Adipose tissue (tissue), 3 donors: ENCODE data around the gene PIK3C2B. TPM values are rescaled to one million over a fixed set of nuclear protein-coding genes. Genes with fewer than 3 reads are reported as not detected.
"Not testable (repeated sequence)": the region's sequence is repeated elsewhere in the genome, so short reads cannot be mapped to it uniquely, and the experiment has no call there.

ENCODE experiments used
- H3K27ac ChIP-seq: one replicate; pipeline ENCODE4 v1.5.1; 2013; ENCODE audit warnings: low read depth, low read length
- WGBS, 3 donors: extraction: QIAGEN DNeasy Blood & Tissue Kit; methylation state at CpG; one replicate each; pipeline ENCODE4 v1.1.7; 2013; 5-methylcytosine and 5-hydroxymethylcytosine counted together
- polyA plus RNA-seq, 3 donors: library from polyadenylated mRNA; stranded (reverse); fragments of 200-250 nt; gene quantifications; one replicate each; pipeline ENCODE4 v1.2.3, GENCODE V29; 2013
- donor health status: healthy with polysubstance abuse.
- donor health status: Bipolar disorder and iron deficiency.
- donor health status: healthy.

Gene PIK3C2B
- polyA plus RNA-seq, 3 donors: 4.9 to 13.6 (median 13.2) TPM

DNA sequence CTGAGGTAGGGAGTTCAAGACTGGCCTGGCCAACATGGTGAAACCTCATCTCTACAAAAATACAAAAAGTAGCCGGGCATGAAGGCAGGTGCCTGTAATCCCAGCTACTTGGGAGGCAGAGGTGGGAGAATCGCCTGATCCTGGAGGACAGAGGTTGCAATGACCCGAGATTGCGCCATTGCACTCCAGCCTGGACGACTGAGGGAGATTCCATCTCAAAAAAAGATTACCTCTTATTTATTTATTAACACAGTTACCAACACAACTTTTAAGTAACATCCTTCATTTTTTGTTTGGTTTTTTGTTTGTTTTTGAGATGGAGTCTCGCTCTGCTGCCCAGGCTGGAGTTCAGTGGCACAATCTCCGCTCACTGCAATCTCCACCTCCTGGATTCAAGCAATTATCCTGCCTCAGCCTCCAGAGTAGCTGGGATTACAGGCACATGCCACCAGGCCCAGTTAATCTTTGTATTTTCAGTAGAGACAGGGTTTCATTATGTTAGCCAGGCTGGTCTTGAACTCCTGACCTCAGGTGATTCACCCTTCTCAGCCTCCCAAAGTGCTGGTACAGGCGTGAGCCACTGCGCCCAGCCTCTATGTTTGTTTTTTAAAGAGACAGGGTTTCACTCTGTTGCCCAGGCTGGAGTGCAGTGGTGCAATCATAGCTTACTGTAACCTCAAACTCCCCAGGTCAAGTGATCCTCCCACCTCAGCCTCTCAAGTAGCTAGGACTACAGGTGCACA is 7.9 kb downstream of the PIK3C2B start:
- 85 to 90% (median 87%) methylated on average over 9 of the region's 9 CpGs for WGBS, 3 donors

DNA sequence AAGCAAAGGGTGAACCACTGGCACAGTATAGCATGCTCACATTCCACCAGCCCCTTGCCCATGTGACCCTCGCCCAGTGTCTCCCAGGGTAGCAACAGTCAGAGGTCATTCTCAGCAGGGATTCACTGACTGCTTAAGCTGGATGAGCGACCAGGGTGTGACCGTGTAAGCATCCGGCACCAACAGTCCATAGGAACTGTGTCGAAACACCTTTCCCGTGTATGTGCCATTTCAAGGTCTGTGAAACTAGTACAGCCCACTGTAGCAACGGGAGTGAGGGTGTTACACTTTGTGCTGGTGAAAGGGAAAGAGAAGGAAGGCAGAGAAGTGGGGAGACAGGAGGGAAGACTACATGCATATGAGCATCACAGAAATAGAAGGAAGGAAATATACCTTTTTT is 10.8 kb downstream of the PIK3C2B start:
- WGBS, 3 donors: 51 to 82% (median 69%) methylated on average over 7 of the region's 7 CpGs
- H3K27ac ChIP-seq: no peak overlapping the region

More for the DNA sequence above, 7.9 kb downstream of the PIK3C2B start:
- not testable (repeated sequence) for H3K27ac ChIP-seq

DNA sequence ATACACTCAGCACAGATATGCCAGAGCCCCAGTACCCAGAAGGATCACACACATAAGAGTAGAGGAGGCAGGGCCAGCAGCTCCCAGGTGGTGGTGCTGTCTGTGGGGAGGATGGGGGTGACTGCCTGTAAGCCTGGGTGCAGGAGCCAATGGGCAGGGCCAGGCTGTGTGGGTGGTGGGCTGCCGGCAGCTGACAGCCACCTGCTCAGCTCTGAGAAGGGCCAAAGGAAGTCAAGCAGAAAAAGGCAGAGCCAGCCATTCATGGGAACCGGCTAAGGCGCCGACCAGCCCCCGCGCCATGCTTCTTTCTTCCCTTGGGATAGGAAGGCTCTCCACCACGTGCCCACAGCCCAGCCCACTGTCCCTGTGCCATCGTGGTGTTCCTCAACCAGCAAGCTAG is 14.1 kb downstream of the PIK3C2B start:
- H3K27ac ChIP-seq: no peak overlapping the region
- whole genome bisulfite sequencing, 3 donors: 62 to 66% (median 65%) methylated on average over 8 of the region's 8 CpGs

DNA sequence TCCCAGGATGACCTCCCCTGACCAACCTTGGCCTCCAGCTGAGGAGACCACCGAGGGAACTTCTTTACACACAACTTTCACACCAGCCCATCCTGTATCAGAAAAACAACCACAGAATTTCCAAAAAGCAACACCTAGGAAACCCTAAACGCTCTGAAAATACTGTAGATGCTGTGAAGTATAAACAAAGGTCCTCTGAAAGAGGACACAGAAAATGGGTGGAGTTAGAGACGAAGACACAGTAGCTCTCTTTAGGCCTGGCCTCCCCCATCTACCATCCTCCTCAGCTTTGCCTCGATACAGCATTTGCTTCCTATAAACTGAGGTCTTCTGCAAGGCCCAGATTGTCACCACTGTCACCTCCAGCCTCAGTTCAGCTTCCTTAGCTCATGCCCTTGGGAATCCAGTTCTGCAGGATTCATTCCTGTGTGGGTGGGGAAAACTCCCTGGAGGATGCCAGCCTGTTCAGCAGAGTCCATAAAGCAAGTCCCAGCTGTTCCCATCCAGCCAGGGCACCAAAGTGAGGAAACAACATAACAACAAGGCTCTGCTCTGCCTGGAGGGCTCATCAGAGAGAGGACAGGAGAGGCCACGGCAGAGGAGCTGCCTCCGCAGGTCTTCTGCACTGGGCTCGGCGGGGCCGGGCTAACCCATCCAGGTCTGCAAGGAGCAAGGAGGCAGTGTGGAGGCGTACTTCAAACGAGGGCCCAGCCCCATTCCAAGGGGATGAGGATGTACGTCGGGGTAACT is 15.0 kb downstream of the PIK3C2B start:
- WGBS, 3 donors: 73 to 84% (median 76%) methylated on average over 13 of the region's 13 CpGs
- H3K27ac ChIP-seq: no peak overlapping the region

DNA sequence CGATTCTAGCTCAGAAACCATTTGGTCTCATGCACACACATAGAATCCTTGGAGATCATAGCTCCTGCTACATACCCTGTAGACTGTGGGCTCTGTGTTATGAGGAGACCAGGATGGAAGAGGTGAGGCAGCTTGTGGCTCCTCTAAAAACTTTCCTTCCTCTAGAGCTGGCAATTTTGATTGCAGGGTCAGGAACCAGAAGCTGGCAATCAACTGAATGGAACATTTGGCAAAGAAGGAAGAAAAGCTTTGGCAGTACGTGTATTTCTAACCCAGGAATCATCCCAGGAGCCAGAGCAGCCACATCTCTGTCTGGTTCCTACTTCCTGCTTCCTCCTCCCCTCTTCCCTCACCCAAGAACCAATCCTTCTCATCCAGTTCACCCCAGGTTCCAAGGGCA is 15.7 kb downstream of the PIK3C2B start:
- H3K27ac ChIP-seq: no peak overlapping the region
- WGBS, 3 donors: 55 to 67% (median 58%) methylated on average over 2 of the region's 2 CpGs

- no peak overlapping the region for H3K27ac ChIP-seq
- WGBS, 3 donors: 58 to 69% (median 64%) methylated on average over 7 of the region's 7 CpGs
Observed at GRCh38 chr1:204478172-204478899, 16.3 kb downstream of the PIK3C2B start.

DNA sequence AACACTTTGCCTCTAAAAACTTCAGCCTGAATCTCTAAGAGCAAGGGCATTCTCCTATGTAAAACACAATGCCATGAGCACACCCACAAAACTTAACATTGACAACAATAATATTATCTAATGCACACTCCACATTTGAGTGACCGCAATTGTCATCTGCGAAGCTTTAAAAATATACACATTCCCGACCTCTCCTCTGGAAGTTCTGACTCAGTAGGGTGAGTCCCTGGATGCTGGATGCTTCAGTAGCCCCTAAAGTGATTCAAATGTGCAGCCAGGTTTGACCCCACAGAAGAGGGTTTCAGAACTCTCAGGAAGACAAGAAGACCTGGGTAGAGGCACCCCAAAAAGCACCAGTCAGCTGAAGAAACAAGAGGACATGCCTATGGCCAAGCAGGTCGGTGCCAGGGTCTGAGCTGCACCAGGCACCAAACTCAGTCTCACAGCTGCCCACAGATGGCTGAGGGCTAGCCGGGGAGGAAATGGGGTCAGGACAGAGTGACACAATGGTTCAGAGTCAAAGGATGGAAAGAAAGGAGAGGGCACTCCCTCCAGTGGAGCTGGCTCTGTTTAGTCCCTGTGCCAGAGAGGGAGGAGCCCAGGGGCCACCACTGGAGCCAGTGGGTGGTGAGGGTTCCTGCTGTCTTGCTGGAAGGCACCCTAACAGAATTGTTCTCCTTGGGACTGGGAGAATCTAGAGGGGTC is 17.4 kb downstream of the PIK3C2B start:
- H3K27ac ChIP-seq: no peak overlapping the region
- WGBS, 3 donors: 75 to 81% (median 76%) methylated on average over 5 of the region's 5 CpGs

GRCh38 chr1:204476563-204476962 is 18.0 kb downstream of the PIK3C2B start:
- H3K27ac ChIP-seq: no peak overlapping the region

GRCh38 chr1:204475656-204476432 is 18.8 kb downstream of the PIK3C2B start:
- H3K27ac ChIP-seq: no peak overlapping the region
- WGBS, 3 donors: 47 to 62% (median 58%) methylated on average over 9 of the region's 9 CpGs

More at GRCh38 chr1:204476563-204476962, 18.0 kb downstream of the PIK3C2B start:
- 82 to 85% (median 84%) methylated on average over 5 of the region's 5 CpGs for WGBS, 3 donors

DNA sequence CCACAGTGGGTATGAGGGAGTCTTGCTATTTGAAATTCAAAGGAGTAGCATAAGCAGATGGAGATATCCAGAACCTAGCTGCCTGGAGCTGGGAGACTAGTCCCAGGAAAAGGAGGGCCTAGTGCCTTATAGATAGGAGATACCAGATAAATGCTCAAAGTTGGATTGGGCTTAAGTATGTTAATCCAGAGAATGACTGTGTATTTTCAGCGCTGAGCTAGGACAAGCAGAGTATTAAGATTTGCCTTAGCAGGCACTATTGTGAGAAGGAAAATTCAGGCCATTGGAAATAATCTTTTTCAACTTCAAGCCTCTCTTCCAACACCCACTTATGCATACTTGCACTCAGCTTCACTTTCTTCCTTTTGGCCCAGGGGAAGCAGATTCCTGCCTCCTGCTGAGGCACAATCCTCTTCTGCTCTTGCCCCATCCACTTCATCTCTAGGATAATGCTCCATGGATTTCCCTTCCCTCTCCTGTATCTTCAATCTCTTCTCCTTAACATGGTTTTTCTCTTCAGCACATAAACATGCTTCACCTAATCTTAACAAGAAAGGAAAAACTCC is 21.1 kb downstream of the PIK3C2B start:
- H3K27ac ChIP-seq: no peak overlapping the region
- WGBS, 3 donors: 75 to 88% (median 79%) methylated on average over 1 of the region's 1 CpG

DNA sequence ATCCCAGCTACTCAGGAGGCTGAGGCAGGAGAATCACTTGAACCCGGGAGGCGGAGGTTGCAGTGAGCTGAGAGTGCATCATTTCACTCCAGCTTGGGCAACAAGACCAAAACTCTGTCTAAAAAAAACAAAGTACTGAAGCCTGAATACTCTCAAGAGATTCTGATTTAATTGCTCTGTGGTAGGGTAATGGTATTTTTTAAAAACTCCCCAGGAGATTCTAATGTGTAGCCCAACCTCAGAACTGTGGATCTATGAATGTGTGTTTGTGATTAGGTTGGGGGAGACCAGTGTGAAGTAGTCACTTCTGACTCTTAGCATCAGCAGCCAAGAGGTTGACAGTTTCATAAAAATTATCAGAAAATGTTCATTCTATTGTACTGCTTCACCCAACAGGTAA is 21.9 kb downstream of the PIK3C2B start:
- WGBS, 3 donors: 90 to 100% (median 96%) methylated on average over 2 of the region's 2 CpGs
- H3K27ac ChIP-seq: no peak overlapping the region

DNA sequence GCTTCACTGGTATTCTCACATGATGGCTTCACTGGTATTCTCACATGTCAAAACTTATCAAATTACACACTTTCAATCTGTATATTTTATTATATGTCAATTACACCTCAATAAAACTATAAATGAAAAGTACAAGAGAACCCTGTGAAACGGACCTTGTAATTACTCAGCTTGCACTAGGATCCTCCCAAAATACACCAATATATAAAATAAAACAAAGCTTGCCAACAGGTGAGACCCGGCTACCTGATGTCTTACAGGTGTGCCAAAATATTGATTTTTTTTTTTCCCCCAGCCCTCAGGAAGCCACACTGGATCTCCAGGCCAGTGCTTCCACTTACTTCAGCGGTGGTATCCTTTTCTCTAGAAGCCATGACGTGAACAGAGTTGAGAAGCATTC is 22.9 kb downstream of the PIK3C2B start:
- H3K27ac ChIP-seq: no peak overlapping the region
- WGBS, 3 donors: 91 to 95% (median 94%) methylated on average over 4 of the region's 4 CpGs

- 71 to 77% (median 72%) methylated on average over 10 of the region's 10 CpGs for whole genome bisulfite sequencing, 3 donors
- no peak overlapping the region for H3K27ac ChIP-seq
Observed at GRCh38 chr1:204469304-204469703, 25.3 kb downstream of the PIK3C2B start.

- H3K27ac ChIP-seq: no peak overlapping the region
- 84 to 88% (median 85%) methylated on average over 18 of the region's 18 CpGs for WGBS, 3 donors
Observed at GRCh38 chr1:204468766-204469302, 25.8 kb downstream of the PIK3C2B start.

DNA sequence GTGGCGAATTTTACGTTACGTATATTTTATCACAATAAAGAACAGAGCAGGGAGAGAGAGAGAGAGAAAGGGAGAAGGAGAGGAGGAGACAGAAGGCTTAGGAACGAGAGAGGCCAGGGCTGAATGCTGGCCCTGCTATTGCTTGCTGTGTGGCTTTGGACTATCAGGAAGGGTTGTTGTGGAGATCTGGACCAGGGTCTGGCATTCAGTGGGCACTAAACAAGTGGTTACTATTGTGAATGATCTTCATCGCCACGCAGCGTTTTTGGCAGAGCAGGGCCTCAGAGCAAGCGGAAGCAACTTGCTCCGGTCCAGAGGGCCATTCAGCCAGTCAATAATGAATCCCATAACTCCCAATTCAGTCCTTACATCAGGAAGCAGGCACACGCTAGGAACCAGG is 26.4 kb downstream of the PIK3C2B start:
- WGBS, 3 donors: 80 to 94% (median 88%) methylated on average over 10 of the region's 10 CpGs
- H3K27ac ChIP-seq: no peak overlapping the region

- peak overlapping the region; percentile 40 for H3K27ac ChIP-seq
- WGBS, 3 donors: 56 to 66% (median 64%) methylated on average over 17 of the region's 17 CpGs
Observed at GRCh38 chr1:204466416-204467405, 27.9 kb downstream of the PIK3C2B start.
